Measurements from ENCODE around the gene DNAJB14.

DNA sequence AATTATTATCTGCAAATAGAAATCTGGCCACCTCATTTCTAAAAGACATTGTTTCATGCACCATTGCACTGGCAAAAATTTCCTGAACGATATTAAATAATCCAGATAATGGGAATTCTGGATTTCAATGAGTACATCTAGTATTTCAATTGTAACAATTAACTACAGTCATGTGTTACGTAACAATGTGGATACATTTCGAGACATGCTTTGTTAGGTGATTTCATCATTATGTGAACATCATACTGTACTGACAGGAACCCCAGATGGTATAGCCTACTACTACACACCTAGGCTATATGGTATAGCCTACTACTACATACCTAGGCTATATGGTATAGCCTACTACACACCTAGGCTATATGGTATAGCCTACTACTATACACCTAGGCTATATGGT lies 67.0 kb downstream of the DNAJB14 start:
- TF ChIP-seq, protein P1, sequence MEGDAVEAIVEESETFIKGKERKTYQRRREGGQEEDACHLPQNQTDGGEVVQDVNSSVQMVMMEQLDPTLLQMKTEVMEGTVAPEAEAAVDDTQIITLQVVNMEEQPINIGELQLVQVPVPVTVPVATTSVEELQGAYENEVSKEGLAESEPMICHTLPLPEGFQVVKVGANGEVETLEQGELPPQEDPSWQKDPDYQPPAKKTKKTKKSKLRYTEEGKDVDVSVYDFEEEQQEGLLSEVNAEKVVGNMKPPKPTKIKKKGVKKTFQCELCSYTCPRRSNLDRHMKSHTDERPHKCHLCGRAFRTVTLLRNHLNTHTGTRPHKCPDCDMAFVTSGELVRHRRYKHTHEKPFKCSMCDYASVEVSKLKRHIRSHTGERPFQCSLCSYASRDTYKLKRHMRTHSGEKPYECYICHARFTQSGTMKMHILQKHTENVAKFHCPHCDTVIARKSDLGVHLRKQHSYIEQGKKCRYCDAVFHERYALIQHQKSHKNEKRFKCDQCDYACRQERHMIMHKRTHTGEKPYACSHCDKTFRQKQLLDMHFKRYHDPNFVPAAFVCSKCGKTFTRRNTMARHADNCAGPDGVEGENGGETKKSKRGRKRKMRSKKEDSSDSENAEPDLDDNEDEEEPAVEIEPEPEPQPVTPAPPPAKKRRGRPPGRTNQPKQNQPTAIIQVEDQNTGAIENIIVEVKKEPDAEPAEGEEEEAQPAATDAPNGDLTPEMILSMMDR (conservative IDR thresholded peaks at IDR 0.05) = no peak
- TF ChIP-seq ZFX (IDR thresholded peaks at IDR 0.05) = no peak
